ENCODE measurements around the gene PHACTR4. TPM values are rescaled to one million over a fixed set of nuclear protein-coding genes. Genes with fewer than 3 reads are reported as not detected.

The PHACTR4 gene
- total and polyA plus RNA-seq, 10 of the 15 experiments (the other 5 are each of a cell fraction or from before 2014, with no cell fraction given): 8.9 to 34.2 (median 12.5) TPM

DNA sequence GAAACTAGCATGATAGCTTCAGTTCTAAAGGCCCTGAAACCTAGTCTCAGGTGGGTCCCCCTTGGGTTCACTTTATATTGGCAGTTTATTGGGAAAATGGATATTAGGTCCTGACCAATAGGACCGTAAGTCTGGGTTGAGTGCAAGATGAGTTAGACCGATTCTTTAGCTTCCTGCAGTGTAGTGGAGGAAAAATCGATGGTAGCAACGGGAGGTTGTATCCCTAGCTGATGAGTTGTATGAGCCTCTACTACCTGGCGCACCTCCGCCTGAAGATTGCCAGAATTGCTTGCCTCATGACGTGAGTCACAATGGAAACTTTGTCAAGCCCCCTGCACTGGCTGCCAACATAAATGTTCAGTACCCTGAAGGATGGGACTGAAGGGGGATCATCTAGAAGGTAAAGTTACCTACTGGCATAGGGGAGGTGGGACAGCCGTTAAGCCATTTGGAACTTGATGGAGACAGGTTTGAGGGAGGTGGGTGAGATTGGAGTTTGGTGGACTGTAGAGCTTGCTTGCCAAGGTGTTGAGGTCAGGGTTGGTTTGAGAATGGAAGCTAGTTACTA is 140.2 kb downstream of the PHACTR4 start:
- Histone ChIP-seq H2AFZ (ENCODE audit: control insufficient read depth, low read depth, low read length) (no peak overlapping the region), H3K27ac (ENCODE audit: control insufficient read depth, insufficient read depth) (peak overlapping the region; percentile 94), H4K20me1 (ENCODE audit: control insufficient read depth, insufficient read depth) (peaks cover 5% of the 10 kb centered on the region), H3K4me3 (peak overlapping the region; percentile 84), H3K79me2 (ENCODE audit: control insufficient read depth, insufficient read depth, low read length) (peaks cover 58% of the 10 kb centered on the region), H3K9me3 (replicated peaks; ENCODE audit: control insufficient read depth, insufficient read depth, low read length) (no peaks in the 10 kb centered on the region; the same call in 2 of the 3 replicates), H3K4me2 (ENCODE audit: control insufficient read depth, insufficient read depth) (peak overlapping the region; percentile 94), H3K27me3 (replicated peaks in 1 of 2; ENCODE audit: control insufficient read depth in 2 of 2, insufficient read depth in 2 of 2, low read length in 1 of 2) (no peaks in the 10 kb centered on the region), H3K36me3 (ENCODE audit: control insufficient read depth in 2 of 2, insufficient read depth in 2 of 2, low read length in 1 of 2) (peaks cover 19 to 33% of the 10 kb centered on the region in 2 experiments), H3K9ac (ENCODE audit: control insufficient read depth, insufficient read depth, low read length) (peak overlapping the region; percentile 100), H3K4me1 (ENCODE audit: control insufficient read depth, insufficient read depth, low read length) (peaks cover 10% of the 10 kb centered on the region)
- ATAC-seq (no peak), DNase-seq (ENCODE audit: low read depth, low spot score) (no peak), FAIRE-seq (no peak)
- ChIA-PET CTCF (interaction anchor here (0.9 to 8.9 kb wide), 7 partner anchors 66 to 275 kb away, joined by 3 to 58 read pairs (median 11); no protein-coding TSS in a partner anchor), POLR2A (interaction anchor here (0.5 to 8.7 kb wide), 6 partner anchors 22 to 263 kb away, joined by 3 to 81 read pairs (median 4); no protein-coding TSS in a partner anchor), RAD21 (ENCODE audit: unreplicated experiment) (interaction anchor here (0.5 to 2.8 kb wide), 8 partner anchors 14 to 261 kb away, joined by 3 to 8 read pairs (median 5); partner anchors contain the start of gene GMEB1), SMC1A (ENCODE audit: uncharacterized antibody, unreplicated experiment) (interaction anchor here (0.6 to 4.0 kb wide), 7 partner anchors 71 to 451 kb away, joined by 3 to 28 read pairs (median 4); no protein-coding TSS in a partner anchor)
- in situ Hi-C loops (cut with MboI): no loop called here
- 10% methylated on average over 8 of the region's 8 CpGs for WGBS (ENCODE audit: insufficient coverage, insufficient replicate concordance, low lambda C conversion rate, missing lambda C conversion rate)
- intact Hi-C loops (cut with micrococcal nuclease; ENCODE audit: unreplicated experiment): loop anchor here (5.0 kb wide), 1 partner anchor 228 kb away; the partner anchor contains the start of gene YTHDF2
- BruUV-seq (replicated peaks): no TSS peak
- no peak for TF ChIP-seq CHD2 (IDR thresholded peaks at IDR 0.05; ENCODE audit: borderline replicate concordance, low read depth, low read length)
- TF ChIP-seq CREM (IDR thresholded peaks at IDR 0.05; ENCODE audit: low read depth): peak; percentile 6; the same call in 1 of the 2 replicates
- no peak for TF ChIP-seq ASH2L (IDR thresholded peaks at IDR 0.05; ENCODE audit: borderline replicate concordance, low read depth)
- no peak for TF ChIP-seq SREBF1 (IDR thresholded peaks at IDR 0.05; ENCODE audit: low read length)
- TF ChIP-seq ZBED1 (IDR thresholded peaks at IDR 0.05; ENCODE audit: borderline replicate concordance): no peak; the same call in 1 of the 2 replicates
- TF ChIP-seq, protein P1, sequence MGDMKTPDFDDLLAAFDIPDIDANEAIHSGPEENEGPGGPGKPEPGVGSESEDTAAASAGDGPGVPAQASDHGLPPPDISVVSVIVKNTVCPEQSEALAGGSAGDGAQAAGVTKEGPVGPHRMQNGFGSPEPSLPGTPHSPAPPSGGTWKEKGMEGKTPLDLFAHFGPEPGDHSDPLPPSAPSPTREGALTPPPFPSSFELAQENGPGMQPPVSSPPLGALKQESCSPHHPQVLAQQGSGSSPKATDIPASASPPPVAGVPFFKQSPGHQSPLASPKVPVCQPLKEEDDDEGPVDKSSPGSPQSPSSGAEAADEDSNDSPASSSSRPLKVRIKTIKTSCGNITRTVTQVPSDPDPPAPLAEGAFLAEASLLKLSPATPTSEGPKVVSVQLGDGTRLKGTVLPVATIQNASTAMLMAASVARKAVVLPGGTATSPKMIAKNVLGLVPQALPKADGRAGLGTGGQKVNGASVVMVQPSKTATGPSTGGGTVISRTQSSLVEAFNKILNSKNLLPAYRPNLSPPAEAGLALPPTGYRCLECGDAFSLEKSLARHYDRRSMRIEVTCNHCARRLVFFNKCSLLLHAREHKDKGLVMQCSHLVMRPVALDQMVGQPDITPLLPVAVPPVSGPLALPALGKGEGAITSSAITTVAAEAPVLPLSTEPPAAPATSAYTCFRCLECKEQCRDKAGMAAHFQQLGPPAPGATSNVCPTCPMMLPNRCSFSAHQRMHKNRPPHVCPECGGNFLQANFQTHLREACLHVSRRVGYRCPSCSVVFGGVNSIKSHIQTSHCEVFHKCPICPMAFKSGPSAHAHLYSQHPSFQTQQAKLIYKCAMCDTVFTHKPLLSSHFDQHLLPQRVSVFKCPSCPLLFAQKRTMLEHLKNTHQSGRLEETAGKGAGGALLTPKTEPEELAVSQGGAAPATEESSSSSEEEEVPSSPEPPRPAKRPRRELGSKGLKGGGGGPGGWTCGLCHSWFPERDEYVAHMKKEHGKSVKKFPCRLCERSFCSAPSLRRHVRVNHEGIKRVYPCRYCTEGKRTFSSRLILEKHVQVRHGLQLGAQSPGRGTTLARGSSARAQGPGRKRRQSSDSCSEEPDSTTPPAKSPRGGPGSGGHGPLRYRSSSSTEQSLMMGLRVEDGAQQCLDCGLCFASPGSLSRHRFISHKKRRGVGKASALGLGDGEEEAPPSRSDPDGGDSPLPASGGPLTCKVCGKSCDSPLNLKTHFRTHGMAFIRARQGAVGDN (IDR thresholded peaks at IDR 0.05): no peak
- TF ChIP-seq, protein P2, sequence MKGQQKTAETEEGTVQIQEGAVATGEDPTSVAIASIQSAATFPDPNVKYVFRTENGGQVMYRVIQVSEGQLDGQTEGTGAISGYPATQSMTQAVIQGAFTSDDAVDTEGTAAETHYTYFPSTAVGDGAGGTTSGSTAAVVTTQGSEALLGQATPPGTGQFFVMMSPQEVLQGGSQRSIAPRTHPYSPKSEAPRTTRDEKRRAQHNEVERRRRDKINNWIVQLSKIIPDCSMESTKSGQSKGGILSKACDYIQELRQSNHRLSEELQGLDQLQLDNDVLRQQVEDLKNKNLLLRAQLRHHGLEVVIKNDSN (IDR thresholded peaks at IDR 0.05; ENCODE audit: borderline replicate concordance, extremely low read length, insufficient read depth, low read depth, low read length): no peak
- no peak for TF ChIP-seq RFX5 (IDR thresholded peaks at IDR 0.05; ENCODE audit: low read depth, low read length)
- TF ChIP-seq, protein P3, sequence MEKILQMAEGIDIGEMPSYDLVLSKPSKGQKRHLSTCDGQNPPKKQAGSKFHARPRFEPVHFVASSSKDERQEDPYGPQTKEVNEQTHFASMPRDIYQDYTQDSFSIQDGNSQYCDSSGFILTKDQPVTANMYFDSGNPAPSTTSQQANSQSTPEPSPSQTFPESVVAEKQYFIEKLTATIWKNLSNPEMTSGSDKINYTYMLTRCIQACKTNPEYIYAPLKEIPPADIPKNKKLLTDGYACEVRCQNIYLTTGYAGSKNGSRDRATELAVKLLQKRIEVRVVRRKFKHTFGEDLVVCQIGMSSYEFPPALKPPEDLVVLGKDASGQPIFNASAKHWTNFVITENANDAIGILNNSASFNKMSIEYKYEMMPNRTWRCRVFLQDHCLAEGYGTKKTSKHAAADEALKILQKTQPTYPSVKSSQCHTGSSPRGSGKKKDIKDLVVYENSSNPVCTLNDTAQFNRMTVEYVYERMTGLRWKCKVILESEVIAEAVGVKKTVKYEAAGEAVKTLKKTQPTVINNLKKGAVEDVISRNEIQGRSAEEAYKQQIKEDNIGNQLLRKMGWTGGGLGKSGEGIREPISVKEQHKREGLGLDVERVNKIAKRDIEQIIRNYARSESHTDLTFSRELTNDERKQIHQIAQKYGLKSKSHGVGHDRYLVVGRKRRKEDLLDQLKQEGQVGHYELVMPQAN (conservative IDR thresholded peaks at IDR 0.05): no peak
- peak; percentile 88 for TF ChIP-seq PML (IDR thresholded peaks at IDR 0.05; ENCODE audit: low read length)
- TF ChIP-seq SMARCA5 (IDR thresholded peaks at IDR 0.05): no peak
- no peak for TF ChIP-seq CBFB (IDR thresholded peaks at IDR 0.05; ENCODE audit: low read depth)
- TF ChIP-seq, protein P4, sequence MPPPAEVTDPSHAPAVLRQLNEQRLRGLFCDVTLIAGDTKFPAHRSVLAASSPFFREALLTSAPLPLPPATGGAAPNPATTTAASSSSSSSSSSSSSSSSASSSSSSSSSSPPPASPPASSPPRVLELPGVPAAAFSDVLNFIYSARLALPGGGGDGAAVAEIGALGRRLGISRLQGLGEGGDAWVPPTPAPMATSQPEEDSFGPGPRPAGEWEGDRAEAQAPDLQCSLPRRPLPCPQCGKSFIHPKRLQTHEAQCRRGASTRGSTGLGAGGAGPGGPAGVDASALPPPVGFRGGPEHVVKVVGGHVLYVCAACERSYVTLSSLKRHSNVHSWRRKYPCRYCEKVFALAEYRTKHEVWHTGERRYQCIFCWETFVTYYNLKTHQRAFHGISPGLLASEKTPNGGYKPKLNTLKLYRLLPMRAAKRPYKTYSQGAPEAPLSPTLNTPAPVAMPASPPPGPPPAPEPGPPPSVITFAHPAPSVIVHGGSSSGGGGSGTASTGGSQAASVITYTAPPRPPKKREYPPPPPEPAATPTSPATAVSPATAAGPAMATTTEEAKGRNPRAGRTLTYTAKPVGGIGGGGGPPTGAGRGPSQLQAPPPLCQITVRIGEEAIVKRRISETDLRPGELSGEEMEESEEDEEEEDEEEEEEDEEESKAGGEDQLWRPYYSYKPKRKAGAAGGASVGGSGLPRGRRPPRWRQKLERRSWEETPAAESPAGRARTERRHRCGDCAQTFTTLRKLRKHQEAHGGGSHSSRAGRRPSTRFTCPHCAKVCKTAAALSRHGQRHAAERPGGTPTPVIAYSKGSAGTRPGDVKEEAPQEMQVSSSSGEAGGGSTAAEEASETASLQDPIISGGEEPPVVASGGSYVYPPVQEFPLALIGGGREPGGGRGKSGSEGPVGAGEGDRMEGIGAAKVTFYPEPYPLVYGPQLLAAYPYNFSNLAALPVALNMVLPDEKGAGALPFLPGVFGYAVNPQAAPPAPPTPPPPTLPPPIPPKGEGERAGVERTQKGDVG (CRISPR knock-in tag; IDR thresholded peaks at IDR 0.05): no peak; the same call in 1 of the 2 replicates
